Activated T-helper 2 cell treated with anti-CD3 and anti-CD28 coated beads, Interferon-gamma antibody, Interleukin-2, Interleukin-4, amounts not matched to agents 10 μg/mL and 5 μg/mL and 100 μg/mL, durations not matched to agents 14 hours and 24 hours and 36 hours (primary cell): Measurements from ENCODE around the gene SND1. TPM values are rescaled to one million over a fixed set of nuclear protein-coding genes. Genes with fewer than 3 reads are reported as not detected.

Experiments
- DNase-seq: peaks from one replicate; pipeline ENCODE4 v3.0.0; 2021; ENCODE audit warnings: low spot score
- H3K27ac Mint-ChIP-seq: one replicate; pipeline ENCODE4 v1.8.0; 2021; ENCODE audit warnings: mixed read lengths
- H3K27me3 Mint-ChIP-seq: one replicate; pipeline ENCODE4 v1.8.0; 2021; ENCODE audit warnings: low read depth, mixed read lengths
- H3K36me3 Mint-ChIP-seq: one replicate; pipeline ENCODE4 v1.8.0; 2021; ENCODE audit warnings: low read depth, mixed read lengths
- H3K4me1 Mint-ChIP-seq: one replicate; pipeline ENCODE4 v1.8.0; 2021; ENCODE audit warnings: low read depth, mixed read lengths
- H3K4me3 Mint-ChIP-seq: one replicate; pipeline ENCODE4 v1.8.0; 2021; ENCODE audit warnings: low read depth, mild to moderate bottlenecking, moderate library complexity, mixed read lengths
- H3K9me3 Mint-ChIP-seq: one replicate; pipeline ENCODE4 v1.8.0; 2021; ENCODE audit warnings: mixed read lengths
- intact Hi-C: fragments of 100-400 bp; cut with micrococcal nuclease; formaldehyde crosslinking; loops from one replicate; pipeline ENCODE4 v1.15.1; 2023
- total RNA-seq: library from RNA; stranded (reverse); gene quantifications from 2 replicates; pipeline ENCODE4 v1.2.3, GENCODE V29; 2022

SND1 gene
- total RNA-seq, 1 donor from 2014 or later, result 311 TPM

DNA sequence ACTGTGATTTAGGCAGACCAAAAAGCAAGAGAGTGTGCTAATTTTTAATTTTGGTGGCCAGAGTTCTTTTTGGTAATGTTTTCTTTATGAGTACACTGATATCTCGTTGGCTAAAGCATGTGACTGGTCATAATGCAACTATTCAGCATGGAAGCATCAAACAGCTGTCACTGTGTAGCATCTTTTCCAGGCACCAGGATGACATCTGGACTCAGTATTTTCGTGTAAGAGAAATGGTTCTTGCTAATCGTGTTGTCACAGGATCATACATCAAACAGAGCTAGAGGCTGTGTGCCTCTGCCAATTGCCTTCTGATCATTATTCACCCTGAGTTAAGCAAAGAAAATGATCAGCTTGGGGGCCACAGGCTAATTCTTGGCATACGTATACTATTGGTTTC is 118.9 kb downstream of the SND1 start:
- H3K27me3 Mint-ChIP-seq, result no peaks in the 10 kb centered on the region
- intact Hi-C loops, result no loop called here
- H3K4me3 Mint-ChIP-seq, result no peak overlapping the region
- H3K27ac Mint-ChIP-seq, result no peak overlapping the region
- peaks cover 16% of the 10 kb centered on the region for H3K36me3 Mint-ChIP-seq
- no peaks in the 10 kb centered on the region for H3K9me3 Mint-ChIP-seq
- no peak for DNase-seq
- peaks cover 20% of the 10 kb centered on the region for H3K4me1 Mint-ChIP-seq

DNA sequence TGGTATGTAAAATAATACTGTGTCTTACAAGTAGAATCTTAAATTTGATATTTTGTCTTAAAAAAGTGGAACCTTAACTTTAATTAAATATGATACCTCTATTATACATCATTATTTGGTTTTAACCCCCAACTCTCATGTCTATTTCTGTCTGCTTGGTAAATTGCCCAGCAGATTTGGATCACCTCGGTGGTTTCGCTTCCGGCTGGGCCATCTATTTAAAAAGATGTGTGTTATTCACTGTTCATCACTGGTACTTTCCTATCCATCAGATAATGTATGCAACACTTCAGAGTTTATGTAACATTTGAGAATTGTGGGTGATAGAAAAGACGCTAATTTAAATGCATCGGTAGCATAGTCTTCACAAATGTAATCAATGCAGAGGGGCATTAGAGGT is 119.7 kb downstream of the SND1 start:
- intact Hi-C loops, result no loop called here
- no peak for DNase-seq
- H3K27ac Mint-ChIP-seq, result no peak overlapping the region
- peaks cover 19% of the 10 kb centered on the region for H3K4me1 Mint-ChIP-seq
- no peak overlapping the region for H3K4me3 Mint-ChIP-seq
- no peaks in the 10 kb centered on the region for H3K9me3 Mint-ChIP-seq
- H3K36me3 Mint-ChIP-seq, result peaks cover 9% of the 10 kb centered on the region
- no peaks in the 10 kb centered on the region for H3K27me3 Mint-ChIP-seq

DNA sequence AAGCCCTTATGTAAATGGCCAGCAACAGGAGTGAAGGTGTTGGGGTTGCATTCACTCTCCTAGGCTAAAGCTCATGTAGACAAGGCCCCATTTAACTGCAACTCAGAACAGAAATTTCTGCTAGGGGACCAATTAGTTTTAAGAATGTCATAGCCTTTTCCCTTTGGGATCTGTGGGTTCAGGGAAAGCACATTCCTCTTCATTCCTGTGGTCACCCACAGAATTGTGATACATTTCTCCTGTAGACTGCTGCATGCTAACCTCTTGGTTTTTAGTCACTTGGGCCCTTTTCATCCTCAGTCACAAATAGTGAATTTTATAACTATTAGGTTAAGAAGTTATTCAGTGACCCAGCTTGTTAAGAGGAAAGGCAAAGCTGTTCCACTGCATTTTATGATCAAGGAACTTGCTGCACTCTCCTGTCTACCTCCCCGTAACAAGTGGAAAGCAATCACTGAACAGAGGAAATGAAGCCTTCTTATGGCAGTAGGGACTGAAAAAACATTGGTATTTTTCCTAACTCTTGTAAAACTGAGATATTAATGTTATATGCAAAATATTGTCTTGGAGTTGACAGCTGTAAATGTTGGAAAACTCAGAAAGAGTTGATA is 124.9 kb downstream of the SND1 start:
- no peak overlapping the region for H3K27ac Mint-ChIP-seq
- intact Hi-C loops, result no loop called here
- peaks cover 10% of the 10 kb centered on the region for H3K36me3 Mint-ChIP-seq
- H3K4me1 Mint-ChIP-seq, result peaks cover 5% of the 10 kb centered on the region
- no peaks in the 10 kb centered on the region for H3K27me3 Mint-ChIP-seq
- no peak for DNase-seq
- no peaks in the 10 kb centered on the region for H3K9me3 Mint-ChIP-seq
- no peak overlapping the region for H3K4me3 Mint-ChIP-seq

DNA sequence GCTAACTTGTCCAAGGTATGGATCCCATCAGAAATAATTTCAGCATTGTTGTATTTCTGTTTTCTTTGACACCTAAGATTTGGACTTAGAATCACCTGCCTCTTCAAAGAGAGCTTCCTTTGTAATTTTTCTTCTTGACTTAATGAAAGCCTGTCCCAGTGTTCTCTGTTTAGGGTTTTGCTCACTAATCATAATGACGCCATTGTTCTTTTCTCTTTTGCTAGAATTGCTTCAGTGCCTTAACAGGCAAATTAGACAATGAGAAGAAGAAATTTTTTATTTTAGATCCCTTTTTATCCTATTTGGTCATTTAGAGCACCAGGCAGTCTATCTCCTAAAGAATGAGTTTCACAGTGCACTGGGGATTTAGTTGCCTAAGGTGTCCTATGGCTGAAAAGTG is 128.5 kb downstream of the SND1 start:
- Mint-ChIP-seq H3K9me3 (no peaks in the 10 kb centered on the region), H3K36me3 (peaks cover 13% of the 10 kb centered on the region), H3K27me3 (no peaks in the 10 kb centered on the region), H3K27ac (no peak overlapping the region), H3K4me3 (no peak overlapping the region), H3K4me1 (peaks cover 10% of the 10 kb centered on the region)
- intact Hi-C loops, result no loop called here
- no peak for DNase-seq

DNA sequence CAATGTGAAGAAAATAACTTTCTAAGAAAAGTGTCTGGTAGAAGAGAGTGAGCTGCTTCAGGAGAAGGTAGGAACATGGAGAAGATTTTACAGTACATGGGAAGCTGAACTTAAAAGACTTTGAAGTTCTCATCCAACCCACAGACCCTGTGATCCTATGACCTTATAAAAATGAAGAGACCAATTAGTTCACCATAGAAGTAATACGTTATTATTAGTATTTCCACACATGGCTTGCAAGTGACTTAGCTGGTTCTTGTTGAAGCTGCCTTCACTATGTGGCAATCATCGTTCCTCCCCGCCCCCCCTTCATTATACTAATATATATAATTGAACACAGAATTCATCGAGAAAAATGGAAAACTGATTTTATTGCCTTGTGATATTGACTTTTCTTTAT is 129.1 kb downstream of the SND1 start:
- DNase-seq, result no peak

DNA sequence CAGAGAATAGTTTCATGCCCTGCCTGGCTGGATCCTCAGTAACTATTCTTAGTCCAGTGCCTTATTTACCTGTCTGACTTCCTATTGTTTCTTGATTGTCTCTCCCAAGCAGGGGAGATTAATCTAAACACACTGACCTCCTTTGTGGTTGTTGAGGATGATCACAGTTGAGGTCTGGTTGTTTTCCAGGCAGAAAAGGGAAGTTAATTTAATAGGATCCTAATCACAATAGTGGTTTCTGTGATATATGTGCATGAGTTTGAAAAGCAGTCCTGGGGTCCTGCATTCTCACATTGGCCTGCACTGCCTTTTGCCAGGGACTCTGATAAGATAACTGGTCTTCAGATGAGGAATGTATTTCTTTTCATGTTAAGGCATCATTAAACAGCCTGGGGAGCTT is 130.1 kb downstream of the SND1 start:
- no peak overlapping the region for H3K27ac Mint-ChIP-seq
- H3K27me3 Mint-ChIP-seq, result no peaks in the 10 kb centered on the region
- no peak overlapping the region for H3K4me3 Mint-ChIP-seq
- no peak for DNase-seq
- intact Hi-C loops, result no loop called here
- peaks cover 15% of the 10 kb centered on the region for H3K4me1 Mint-ChIP-seq
- no peaks in the 10 kb centered on the region for H3K9me3 Mint-ChIP-seq
- peaks cover 20% of the 10 kb centered on the region for H3K36me3 Mint-ChIP-seq

More for the DNA sequence above, 129.1 kb downstream of the SND1 start:
- Mint-ChIP-seq H3K27me3 (no peaks in the 10 kb centered on the region), H3K27ac (no peak overlapping the region), H3K9me3 (no peaks in the 10 kb centered on the region), H3K36me3 (peaks cover 15% of the 10 kb centered on the region), H3K4me3 (no peak overlapping the region), H3K4me1 (peaks cover 10% of the 10 kb centered on the region)
- intact Hi-C loops, result no loop called here

DNA sequence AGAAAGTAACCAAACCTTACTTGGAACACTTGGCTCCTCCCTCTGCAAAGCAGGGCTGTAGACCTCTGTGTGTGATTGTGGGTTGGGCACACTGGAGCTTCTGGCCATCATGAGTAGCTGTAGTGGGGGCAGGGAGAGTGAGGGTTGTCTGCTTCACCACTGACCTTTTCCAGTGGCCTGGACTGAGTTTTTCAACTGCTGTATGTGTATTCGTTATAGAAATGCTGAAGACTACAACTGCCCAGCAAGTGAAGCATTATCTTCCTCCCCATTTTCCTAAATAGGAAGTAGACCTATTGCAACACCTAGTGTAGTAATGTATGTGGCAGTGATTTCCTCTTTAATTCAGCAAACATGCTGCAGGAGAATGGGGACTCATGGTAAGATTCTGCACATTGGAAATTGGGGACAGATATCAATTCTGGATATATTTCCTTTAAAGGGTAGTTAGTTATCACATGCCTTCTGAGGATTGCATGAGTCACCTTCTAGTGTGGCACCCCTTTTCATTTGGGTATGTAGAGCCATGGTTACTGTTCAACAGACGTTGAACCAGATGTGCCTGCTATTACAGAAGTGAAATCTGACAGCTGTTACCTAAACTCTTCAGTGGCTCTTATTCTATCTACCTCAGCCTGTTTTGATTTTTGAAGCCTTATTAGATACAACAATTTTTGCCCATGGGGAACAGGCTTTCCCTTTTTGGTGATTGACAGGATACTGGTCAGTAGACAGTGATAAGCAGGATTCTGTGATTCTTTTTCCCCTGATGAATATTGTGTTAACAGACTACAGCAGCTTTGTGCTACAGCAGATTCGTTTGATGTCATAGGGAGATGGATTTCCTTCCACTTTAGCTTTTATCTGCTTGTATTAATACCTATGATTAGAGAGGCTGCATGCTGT is 130.9 kb downstream of the SND1 start:
- Mint-ChIP-seq H3K9me3 (no peaks in the 10 kb centered on the region), H3K36me3 (peaks cover 18% of the 10 kb centered on the region), H3K27ac (no peak overlapping the region), H3K4me1 (peaks cover 14% of the 10 kb centered on the region), H3K4me3 (no peak overlapping the region), H3K27me3 (no peaks in the 10 kb centered on the region)
- DNase-seq, result no peak
- intact Hi-C loops, result no loop called here

DNA sequence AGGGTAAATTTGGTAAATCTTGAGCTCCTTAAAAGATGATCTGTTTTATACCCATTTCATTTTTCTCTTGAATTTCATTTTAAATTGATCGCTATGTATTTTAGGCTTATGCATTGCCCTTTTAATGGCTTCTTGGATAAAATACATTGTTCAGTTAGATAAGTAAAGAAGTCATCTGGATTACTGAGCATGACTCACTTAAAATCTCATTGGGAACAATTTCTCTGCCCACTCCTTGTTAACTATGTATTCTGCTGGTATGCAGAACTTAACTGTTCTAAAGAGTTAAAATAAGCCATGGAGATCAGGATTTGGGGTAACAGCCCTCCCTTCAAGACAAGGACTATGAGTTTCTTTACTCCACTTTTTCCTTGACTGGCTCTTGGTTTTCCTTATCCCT is 134.2 kb downstream of the SND1 start:
- H3K9me3 Mint-ChIP-seq, result no peaks in the 10 kb centered on the region
- no peak overlapping the region for H3K27ac Mint-ChIP-seq
- intact Hi-C loops, result no loop called here
- DNase-seq, result no peak
- peaks cover 20% of the 10 kb centered on the region for H3K36me3 Mint-ChIP-seq
- H3K4me1 Mint-ChIP-seq, result peaks cover 20% of the 10 kb centered on the region
- no peak overlapping the region for H3K4me3 Mint-ChIP-seq
- H3K27me3 Mint-ChIP-seq, result no peaks in the 10 kb centered on the region

DNA sequence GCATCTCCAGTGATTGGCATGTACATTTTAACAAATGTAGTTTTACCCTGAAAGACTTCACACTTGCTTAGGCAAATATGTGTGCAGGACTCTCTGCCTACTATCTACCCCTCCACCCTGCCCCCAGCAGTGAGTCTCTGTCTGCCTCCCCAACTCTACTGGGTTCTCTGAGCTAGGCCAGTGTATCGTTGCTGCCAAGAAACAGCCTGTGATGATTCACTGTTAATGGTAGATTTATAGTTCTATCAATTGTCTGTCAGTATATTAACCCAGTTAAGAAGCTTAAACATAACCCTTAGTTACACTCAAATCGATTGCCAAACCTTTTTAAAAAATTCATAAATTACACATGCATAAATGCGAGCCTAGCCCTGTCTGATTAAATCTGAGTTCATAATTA is 137.0 kb downstream of the SND1 start:
- no peak overlapping the region for H3K4me3 Mint-ChIP-seq
- H3K36me3 Mint-ChIP-seq, result peaks cover 20% of the 10 kb centered on the region
- no peak overlapping the region for H3K27ac Mint-ChIP-seq
- no peak for DNase-seq
- intact Hi-C loops, result no loop called here
- H3K9me3 Mint-ChIP-seq, result no peaks in the 10 kb centered on the region
- H3K27me3 Mint-ChIP-seq, result no peaks in the 10 kb centered on the region
- H3K4me1 Mint-ChIP-seq, result peaks cover 28% of the 10 kb centered on the region

DNA sequence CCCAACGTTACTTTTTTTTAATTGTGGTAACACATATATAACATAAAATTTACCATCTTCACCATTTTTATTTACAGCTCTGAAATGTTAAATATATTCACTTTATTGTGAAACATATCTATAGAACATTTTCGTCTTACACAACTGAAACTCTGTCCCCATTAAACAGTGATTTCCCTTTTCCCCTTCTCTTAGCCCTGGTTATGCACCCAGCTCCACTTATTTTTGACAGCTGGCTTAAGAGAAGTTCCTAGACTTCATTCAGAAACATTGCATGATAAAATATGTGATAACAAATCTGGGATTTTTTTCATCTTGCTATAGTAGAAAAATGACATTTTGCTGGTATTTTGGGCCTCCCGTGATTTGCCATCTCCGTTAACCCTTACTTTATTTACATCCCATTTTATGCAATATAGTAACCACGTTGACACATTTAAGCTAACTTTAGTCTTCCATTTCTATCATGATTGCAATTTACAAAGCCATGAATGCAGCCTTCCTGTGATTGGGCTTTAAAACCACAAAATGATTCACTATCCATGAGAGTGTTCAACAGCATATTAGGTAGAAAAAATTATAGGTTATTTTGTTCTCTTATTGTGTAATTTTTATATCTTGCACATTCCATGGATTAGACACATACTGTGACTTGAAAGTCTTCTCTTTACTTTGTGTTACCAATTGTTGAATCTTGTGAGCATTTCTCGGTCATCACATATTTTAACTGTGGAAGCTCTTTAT is 139.6 kb downstream of the SND1 start:
- Mint-ChIP-seq H3K4me3 (no peak overlapping the region), H3K27me3 (no peaks in the 10 kb centered on the region), H3K9me3 (no peaks in the 10 kb centered on the region), H3K27ac (no peak overlapping the region), H3K36me3 (peaks cover 9% of the 10 kb centered on the region), H3K4me1 (peaks cover 27% of the 10 kb centered on the region)
- DNase-seq, result no peak
- intact Hi-C loops, result no loop called here

DNA sequence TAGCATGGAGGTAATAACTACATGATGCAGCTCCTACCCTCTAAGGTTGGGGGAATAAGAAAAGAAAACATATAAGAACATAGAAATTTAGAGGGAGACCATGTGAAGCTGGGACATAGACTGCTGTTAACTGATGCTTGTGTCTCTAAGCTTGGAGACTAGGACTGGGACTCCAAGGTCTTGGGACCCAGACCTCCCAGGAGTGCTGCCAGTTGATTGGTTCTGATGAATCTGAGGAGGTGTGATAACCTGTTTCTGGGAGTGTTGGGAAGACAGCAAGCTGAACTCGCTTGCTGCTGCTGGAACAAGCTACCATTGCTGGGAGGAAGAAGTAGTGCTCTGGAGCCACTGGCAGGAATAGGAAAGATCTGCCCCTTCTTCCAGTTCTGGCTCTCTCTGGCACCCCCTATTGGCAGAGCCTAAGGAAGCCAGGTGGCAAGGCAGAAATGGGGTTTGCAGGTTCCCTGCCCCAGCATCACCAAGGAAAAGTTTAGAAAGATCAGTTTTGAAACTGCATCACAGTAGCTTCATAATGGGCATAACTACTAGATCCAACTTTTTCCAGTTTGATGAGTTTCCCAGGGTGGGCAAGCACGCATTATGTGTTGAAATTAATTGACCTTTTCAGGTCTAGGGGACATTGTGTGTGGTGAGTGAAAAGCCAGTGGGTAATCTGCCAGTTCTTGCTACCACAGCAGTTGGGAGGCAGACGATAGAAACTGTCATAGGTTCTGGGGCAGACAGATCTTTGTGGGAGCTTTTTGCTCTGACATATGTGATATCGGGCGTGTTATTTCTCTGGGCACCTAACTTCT is 140.7 kb downstream of the SND1 start:
- H3K27ac Mint-ChIP-seq, result no peak overlapping the region

DNA sequence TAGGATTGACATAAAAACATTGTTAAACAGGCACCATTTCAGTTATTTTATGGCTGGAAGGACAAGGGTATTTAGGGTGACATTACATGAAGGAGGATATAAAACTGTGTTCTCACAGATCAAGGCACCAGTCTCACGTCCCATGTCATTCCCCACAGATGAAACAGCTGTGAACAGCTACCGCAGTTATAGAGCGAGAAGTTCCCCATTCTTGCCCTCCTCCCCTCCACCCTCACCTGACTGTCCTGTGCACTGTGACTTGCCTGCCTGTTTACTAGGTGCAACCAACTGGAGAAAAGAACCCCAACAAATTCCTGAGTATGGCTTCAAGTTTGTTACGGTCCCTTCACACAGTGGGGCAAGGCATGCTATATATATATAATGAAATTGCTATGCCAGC is 141.6 kb downstream of the SND1 start:
- Mint-ChIP-seq H3K27ac (no peak overlapping the region), H3K27me3 (no peaks in the 10 kb centered on the region)
- intact Hi-C loops, result no loop called here

More for the DNA sequence above, 140.7 kb downstream of the SND1 start:
- Mint-ChIP-seq H3K9me3 (no peaks in the 10 kb centered on the region), H3K4me1 (peaks cover 24% of the 10 kb centered on the region), H3K4me3 (no peak overlapping the region), H3K36me3 (peaks cover 5% of the 10 kb centered on the region), H3K27me3 (no peaks in the 10 kb centered on the region)
- peak; percentile 14 for DNase-seq
- intact Hi-C loops, result no loop called here

More for the DNA sequence above, 141.6 kb downstream of the SND1 start:
- no peak for DNase-seq
- Mint-ChIP-seq H3K9me3 (no peaks in the 10 kb centered on the region), H3K36me3 (peaks cover 5% of the 10 kb centered on the region), H3K4me3 (no peak overlapping the region), H3K4me1 (peaks cover 28% of the 10 kb centered on the region)
